HCEC 1CT (cell line): ENCODE results near the gene SRGAP3.

Source experiments
- DNase-seq: peaks from one replicate; pipeline ENCODE4 v3.0.0-alpha.2; 2017

The SRGAP3 gene

DNA sequence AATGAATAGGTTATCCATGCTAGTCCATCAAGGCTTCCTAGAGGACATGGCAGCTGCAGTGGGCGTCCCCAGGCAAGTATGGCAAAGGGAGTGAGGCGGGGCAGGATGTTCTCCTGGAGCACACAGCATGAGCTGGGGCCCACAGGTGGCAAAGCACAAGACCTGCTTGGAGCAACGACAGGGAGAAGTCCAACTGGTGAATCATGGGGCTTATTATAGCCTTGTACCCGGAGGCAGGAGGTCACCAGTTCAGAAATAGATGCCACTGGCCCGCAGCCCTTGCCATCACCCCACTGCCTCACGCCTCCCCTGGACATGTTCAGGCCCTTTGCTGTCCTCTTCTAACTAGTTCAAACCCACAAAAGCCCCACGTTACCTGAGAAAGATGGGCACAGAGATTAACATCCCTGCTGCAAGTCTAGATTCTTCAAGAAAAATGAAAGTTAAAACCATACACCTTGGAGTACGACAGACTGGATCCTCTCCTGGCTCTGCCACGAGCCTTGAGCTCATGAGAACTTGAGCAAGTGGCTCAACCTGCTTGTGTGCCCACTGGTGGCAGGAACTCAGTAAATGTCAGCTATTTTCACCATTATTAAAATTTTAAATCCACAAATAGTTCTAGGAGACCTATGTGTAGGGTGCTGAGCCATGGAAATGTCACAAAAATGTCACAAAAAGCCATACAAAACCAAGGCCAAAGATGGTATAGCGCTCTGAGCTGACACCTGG, 1.8 kb upstream of the SRGAP3 start:
- DNase-seq: no peak

DNA sequence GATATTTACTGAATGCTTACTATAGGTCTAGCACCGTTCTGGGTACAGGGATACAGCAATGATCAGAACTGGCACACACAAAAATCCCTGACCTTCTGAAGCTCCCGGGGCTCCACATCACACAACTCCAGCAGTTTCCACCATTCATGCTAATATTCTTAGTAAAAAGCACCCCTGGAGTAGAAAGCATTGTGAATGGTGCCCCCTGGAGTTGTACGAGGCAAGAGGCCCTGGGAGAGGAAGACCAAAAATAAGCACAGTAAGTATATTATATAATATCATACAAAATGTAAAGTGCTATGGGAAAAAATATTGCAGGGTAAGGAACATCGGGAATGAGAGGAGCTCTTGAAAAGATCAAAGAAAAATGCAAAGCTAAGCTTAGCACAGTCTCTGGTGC, 790 bp upstream of the SRGAP3 start:
- no peak for DNase-seq

DNA sequence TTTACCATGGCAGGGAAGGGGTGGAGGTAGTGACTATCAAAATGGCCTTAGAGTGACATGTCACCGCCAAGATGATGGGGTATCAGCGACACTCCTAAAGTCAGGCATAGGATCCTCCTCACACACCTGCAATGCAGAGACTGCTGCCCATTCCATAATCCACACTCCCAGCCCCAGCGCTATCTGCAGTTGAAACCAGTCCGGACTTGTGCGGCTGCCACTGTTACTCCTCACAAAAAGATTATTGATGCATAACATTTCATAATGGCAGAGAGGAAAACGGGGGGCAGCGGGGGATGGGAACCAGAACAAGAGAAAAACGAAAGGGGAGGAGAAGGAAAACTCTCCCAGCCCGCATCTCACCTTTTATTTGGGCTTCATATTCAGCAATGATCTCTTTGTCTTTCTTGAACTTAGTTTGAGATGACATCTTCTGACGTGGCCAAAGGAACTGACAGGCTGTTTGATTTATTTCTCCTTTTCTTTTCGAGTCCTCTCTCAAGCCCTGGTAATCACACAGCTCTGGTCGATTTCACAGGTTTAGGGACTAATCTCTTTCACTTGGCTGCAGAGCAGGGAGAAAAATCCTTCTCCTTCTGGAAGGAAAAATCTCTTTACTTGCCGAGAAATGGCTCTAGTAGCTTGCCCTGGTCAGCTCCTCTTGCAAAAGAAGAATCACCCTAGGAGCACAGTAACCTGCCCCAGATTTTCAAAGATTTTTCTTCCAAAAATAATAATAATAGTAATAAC, 749 bp downstream of the SRGAP3 start:
- no peak for DNase-seq

DNA sequence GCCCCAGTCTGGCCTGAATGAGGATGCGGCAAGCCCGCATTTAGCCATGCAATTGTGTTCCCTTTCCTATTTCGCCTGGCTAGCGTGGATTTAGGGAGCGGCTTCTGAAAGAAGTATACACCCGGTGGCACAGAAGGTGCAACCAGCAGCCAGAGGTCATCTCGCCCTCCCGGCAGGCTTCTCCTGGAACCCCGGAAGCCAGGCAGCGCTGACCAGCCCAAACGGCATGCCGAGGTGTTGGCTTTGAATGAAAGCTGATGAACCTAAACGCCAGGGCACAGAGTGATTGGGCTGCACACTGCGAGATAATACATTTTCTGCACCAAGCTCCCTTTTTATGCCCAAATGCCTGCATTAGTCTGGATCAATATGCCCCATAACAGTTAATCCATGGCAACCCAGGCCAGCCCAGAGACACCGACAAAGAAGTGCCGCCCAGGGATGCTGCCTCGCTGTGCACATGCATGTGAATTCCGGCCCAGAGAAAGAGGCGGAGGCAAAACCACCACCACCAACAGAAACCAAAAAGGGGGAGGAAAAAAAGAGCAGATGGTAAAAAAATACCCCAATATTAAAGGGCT, 1.4 kb downstream of the SRGAP3 start:
- no peak for DNase-seq

DNA sequence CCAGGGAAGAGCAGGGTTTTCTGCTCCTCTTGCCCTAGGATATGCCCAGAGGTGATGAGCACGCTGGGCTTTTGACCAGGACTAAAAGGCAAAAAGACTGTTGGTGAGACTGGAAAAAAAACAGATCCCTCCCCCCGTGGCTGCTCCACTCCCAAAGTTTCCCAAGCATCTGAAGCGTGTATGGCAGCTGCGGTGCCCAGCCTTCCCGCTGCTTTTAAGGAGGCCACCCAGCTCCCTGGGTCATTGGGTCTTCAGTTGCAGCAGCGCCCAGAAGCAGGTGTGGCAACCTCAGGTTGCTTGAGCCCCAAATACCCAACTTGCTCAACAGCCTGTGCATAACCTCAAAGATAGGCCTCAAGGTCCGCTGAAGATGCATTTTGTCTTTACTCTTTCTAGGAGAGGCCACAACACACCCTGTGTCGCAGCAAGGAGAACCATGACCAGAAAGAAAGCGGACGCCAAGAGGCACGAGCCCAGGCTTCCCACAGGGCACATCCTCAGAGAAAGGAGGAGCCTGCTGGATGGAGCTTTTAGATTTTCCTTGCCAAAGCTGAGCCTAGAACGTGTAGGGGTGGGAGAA, 2.0 kb downstream of the SRGAP3 start:
- no peak for DNase-seq

DNA sequence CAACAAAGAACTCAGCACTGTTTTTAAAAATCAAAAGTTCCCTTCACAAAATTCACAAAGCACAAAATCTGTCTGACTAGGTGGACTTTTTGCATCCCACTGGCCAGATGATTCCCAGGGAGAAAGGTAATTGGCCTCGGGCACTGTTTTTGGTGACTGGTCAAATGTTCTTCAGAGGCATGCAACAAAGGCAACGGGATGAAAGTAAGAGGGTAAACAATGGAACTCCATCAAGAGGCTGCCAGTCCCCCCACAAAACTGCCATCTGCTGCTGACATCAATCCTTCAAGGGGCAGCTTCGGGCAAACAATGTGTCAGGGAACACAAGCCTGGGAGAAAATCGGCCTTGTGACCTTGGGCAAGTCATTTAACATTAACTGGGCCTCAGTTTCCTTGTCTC, 3.3 kb downstream of the SRGAP3 start:
- DNase-seq: no peak

DNA sequence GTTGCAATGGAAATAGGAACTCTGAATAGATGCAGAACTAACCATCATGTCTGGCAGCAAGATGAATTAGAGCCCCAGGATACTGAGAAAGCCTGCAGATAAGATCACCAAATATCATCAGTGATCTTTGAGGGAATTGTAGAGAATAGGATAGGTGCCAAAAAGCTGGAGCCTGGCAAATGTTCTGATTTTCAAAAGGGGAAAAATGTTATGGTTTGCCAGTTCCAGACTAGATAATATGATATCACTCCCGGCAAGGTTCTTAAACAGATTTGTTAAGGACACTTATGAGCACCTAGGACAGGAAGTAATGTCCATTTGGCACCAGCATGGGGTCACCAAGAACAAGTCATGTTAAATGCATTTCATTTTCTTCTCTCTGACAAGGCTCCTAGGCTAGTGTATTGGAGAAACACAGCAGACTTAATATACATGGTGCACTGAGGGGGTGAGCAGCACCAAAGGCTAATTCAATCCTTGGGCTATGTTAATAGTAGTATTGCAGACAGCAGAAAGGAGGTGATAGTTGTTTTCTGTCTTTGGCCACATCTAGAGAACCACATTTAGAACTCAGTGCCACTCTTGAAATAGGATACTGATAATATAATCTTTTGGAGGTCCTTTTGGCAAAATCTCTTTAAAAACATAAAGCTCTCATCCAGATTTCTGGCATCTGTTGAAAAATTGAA, 4.8 kb downstream of the SRGAP3 start:
- no peak for DNase-seq

DNA sequence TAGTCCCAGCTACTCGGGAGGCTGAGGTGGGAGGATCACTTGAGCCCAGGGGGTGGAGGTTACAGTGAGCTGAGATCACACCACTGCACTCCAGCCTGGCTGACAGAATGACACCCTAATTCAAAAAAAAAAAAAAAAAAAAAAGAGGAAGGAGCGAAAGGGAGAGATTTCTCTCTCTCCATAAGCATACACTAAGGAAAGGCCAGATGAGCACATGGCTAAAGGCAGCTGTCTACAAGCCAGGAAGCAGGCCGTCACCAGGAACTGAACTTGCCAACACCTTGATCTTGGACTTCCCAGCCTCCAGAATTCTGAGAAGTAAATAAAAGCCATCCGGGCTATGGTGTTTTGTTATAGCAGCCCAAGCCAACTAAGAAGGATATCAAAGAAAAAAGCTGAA, 7.5 kb downstream of the SRGAP3 start:
- DNase-seq: no peak

DNA sequence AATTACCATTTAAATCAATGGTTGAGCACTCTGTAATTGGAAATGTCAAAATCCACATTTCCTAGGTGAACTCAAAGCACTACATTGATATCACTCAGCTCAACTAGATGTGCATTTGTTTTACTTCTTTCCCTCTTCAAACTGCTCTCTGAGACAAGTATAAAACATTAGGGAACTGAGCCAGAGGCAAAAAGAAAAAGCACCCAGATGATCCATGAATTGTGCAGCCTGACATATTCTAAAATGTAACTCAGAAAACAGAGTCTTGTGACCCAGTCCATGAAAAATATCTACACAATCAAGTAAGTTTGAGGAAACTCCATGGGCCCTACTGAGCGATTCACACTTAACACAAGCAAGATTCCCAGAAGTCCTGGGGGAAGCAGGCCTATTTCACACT, 9.8 kb downstream of the SRGAP3 start:
- no peak for DNase-seq

DNA sequence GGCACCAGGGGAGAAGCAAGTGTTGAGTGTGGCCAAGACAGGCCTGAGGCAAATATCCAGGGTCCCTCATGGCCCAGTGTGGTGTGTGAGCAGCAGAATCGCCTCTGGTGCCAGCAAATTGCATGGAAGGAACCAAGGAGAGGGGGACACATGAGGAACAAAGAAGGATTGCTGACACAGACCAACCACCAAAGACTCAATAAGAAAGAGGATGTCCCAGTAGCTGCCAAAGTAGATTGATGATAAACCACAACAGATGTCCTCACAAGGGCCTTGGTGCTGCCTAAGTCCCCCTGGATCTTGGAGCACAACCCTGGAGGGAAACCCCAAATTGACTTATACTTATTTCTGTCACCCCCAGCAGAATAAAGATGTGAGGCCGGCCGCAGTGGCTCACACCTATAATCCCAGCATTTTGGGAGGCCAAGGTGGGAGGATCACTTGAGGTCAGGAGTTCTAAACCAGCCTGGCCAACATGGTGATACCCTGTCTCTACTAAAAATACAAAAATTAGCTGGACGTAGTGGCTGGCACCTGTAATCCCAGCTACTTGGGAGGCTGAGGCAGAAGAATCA, 10.6 kb downstream of the SRGAP3 start:
- DNase-seq: no peak

DNA sequence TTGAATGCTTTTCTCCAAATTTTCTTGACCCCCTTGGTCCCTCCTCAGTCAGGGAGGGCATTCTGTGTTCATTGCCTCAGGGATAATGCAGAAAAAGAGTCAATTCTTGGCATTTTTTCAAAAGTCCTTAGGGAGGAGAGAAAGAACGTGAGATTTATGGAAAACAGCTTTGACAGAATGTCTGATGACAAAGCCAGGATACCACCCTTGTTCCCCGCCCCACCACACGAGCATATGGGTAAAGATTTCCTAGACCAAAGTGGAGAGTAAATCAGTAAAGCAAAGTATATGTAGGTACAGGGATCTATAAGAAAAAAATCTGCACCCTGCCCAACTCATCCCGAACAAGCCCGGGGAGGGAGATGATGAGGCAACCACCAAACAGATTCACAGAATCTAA, 11.2 kb downstream of the SRGAP3 start:
- no peak for DNase-seq

DNA sequence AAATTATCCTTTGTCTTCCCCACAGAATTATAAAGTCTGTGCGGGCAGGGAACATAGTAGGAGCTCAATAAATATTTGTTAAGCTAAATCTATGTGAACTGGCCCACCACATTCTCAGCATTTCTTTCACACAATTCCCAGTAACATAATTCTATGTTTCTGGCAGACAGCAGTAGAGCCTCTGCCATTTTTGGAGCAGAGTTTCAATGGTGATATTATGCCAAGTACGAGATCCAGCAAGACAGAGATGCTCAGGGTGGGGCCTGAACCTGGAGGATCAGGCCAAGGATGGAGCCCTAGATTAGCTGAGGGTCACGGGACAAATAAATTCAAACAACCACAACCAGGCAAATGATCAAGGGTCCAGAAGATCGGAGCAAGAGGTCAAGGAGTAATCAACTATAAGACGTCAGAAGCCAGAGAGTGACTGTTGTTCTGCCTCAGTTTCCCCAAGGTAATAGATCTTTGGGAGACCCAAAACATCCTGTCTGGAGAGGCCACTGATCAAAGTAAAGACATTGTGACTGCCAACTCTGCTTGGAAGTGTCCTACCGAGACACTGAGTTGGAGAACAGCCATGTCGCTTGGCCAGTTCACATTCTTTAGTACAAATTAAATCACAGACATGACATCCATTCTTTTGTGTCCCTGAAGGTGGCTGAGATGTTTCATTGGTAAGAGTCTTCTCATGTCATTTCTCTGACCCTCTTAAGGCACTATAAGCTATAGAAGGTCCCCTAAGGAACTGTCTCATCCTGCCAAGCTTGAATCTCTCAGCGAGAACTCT, 15.4 kb downstream of the SRGAP3 start:
- no peak for DNase-seq

DNA sequence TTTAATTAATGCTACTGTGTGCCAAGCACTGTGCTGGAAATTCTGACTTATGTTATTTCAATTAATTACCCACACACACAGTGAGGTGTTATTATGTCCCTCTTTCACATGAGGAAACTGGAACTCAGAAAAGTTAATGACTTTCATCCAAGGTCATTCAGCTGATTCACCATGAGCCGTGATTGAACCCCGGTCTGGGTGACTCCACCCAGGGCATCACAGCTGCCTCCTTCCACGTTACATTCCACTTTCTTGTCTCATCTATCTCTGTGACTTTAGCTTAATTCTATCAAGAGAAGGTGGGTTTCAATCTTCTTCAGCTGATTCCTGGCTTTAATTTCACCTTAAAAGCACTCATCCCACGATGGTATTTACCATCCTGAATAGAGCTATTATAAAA, 16.3 kb downstream of the SRGAP3 start:
- DNase-seq: no peak

DNA sequence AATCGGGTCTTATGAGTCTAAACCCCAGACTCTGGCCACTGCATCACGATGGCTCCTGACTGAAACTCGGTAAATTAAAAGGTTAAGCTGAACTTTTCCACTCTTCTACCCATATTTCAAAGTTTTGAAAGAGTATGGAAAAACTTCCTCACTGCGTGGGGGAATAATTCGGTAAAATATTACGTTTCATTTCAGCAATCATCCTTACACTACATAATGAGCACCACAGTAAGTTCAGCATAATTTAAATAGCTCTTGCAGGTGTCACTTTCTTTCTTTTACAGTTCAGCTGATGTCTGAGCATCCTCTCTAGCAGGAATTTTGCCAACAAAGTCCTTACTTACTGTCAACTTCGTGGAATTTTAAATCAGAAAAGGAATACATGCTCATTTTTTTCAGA, 17.5 kb downstream of the SRGAP3 start:
- DNase-seq: no peak

DNA sequence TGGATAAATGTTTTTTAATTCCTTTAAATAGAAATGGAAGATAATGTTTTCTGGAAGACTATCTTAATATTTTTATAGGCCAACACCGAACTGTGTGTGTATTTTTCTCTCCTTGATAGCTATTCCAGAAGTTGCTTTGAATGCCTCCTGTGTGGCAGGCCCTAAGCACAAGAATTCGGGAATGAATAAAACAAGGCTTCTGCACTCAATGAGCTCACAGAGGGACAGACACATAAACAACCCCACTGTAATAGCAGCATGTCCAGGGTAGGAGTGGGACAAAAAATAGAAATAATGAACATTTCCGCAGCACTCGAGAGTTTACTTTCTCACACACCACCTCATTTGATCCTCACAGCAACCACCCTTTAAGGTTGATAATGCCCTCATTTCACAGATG, 18.0 kb downstream of the SRGAP3 start:
- no peak for DNase-seq

DNA sequence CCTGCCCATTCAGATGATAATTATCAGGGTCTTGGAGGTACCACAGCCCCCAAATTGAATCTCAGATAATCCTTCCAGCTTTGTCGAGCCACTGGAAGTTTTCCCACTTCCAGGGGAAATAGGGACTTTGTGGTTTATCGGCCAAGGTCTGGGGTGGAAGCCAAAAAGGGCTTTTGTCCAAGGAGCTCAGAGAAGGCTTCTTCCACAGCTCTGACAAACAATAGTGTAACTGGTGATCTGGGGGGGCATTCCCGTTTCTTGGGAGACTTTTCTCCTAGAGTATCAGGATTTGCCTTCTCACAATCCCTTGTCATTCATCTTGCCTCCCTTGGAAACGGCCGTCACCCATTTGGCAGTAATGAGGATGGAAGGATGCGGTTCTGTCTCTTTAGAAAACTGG, 18.4 kb downstream of the SRGAP3 start:
- no peak for DNase-seq

DNA sequence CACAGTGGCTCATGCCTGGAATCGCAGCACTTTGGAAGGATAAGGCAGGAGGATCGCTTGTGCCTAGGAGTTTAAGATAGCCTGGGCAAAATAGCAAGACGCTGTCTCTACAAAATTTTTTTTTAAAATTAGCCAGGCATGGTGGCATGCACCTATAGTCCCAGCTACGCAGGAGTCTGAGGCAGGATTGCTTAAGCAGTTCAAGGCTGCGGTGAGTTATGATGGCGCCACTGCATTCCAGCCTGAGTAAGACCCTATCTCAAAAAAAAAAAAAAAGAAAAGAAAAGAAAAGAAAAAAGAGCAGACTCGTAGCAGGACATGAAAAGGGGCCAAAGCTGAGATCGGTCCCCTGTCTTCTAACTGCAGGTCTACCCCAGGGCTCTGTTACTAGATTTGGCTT, 18.9 kb downstream of the SRGAP3 start:
- no peak for DNase-seq

DNA sequence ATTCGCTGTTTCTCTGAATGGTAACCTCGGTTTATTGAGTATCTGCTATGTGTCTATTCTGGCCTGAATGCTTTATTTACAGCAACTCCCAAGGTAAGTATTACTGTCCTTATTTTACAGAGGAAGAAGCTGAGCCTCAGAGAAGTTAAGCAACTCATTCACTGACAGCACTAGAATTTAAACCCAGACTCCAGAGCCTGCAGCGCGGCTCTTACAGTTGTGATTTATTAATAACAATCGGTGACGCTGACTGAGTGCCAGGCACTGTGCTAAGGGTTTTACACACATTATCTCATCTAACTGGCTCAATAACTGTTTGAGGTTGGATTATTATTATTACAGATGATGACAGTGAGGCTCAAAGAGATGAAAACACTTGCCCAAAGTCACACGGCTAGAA, 19.6 kb downstream of the SRGAP3 start:
- no peak for DNase-seq

DNA sequence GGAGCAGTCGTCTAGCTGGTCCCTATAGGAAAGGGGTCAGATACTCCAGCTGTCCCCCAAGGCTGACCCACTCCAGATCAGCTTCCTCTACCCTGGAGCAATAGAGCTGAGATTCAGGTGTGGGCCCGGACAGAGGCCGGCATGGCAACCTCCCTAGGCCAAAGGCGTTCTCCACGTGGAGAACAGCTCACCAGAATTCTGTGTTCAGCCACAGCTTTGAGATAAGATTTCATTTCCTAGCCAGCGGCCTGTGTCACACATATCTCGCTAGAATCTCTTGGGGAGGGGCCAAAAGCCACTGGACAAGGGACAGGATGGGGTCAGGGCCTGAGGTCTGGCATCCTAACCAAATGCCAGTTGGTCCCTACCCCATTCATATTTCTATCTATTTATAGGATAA, 20.1 kb downstream of the SRGAP3 start:
- DNase-seq: no peak

DNA sequence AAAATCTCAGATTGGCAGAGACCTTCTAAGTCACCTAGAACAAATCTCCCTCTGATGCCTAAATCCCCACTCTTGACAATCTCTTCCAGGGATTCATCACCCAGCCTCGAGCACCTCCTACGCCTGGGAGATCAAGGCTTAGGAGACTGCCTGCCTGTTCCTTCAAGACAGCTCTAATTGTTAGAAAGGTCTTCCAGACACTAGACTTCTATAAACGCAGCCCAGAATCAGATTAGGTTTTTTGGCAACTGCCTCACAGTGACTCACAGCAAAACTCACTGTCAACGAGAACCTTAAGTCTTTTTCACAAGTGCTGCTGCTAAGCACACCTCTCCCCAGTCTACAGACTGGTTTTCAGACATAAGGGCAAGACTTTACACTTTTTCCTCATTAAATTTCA, 23.1 kb downstream of the SRGAP3 start:
- DNase-seq: no peak

DNA sequence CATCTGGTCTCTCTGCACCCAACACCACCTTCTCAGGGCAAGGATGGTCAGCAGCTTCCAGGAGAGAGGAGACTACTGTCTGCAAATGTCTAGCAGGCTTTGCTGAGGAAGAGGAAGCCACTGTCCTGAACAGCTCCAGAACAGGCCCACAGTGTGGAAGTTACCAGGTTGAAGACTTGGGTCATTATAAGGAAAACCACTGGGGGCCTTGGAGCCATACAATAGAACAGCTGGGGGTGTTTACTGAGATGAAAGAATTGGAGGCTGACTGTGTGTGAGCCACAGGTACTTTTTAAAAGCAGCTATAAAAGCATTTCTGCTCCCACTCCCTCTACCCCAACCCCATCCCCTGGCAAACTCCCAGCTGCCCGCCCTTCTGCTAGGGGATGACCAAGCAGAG, 24.2 kb downstream of the SRGAP3 start:
- no peak for DNase-seq

DNA sequence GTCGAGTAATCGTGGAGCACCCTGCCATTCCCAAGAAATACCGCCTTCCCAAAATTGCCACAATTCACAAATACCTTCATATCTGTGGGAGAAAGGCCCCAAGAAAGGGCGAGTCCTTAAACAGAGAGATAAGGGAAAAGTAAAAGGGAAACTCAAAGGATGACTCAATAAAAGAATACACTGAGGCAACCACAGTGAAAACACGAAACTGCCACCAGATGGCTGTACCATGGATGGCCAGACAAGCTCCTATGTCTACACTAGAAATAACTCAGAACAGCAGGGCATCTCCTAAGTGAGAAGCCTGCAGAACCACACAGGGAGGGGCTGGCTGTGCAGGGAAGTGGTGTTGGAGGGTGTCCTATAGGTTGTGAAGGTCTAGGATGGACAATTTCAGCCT, 25.0 kb downstream of the SRGAP3 start:
- peak; percentile 2 for DNase-seq
